AG04450 (cell line): ENCODE measurements around the gene ESR2. TPM values are rescaled to one million over a fixed set of nuclear protein-coding genes. Genes with fewer than 3 reads are reported as not detected.
"Not testable (repeated sequence)": the region's sequence is repeated elsewhere in the genome, so short reads cannot be mapped to it uniquely, and the experiment has no call there.

Source experiments
- CTCF ChIA-PET: fragments of 300-600, 350-600 bp; formaldehyde crosslinking; extraction: SDS; loops from one replicate; lab custom pipeline; 2022; ENCODE audit warnings: antibody characterized with exemption, inconsistent platforms; lab: Charles Lee
- POLR2A ChIA-PET: fragments of 350-600 bp; formaldehyde crosslinking; extraction: SDS; loops from one replicate; lab custom pipeline; 2021; ENCODE audit warnings: antibody characterized with exemption, inconsistent platforms; lab: Yijun Ruan, JAX
- DNase-seq: peaks from one replicate; pipeline ENCODE4 v3.0.0-alpha.2; 2011; ENCODE audit warnings: low read depth, low spot score
- H3K27ac ChIP-seq: one replicate; pipeline ENCODE4 v1.5.1; 2012; ENCODE audit warnings: low read depth, low read length, control low read depth
- H3K27me3 ChIP-seq: one replicate; pipeline ENCODE4 v1.6.0; 2012; ENCODE audit warnings: low read length; ENCODE audit not compliant: control insufficient read depth, insufficient read depth
- H3K4me3 ChIP-seq: 2 replicates; pipeline ENCODE4 v1.5.1; 2011; ENCODE audit warnings: mild to moderate bottlenecking, low read depth, low read length, control low read depth
- H3K9me3 ChIP-seq: 2 replicates; pipeline ENCODE4 v1.5.1; 2012; ENCODE audit warnings: low read length; ENCODE audit not compliant: control insufficient read depth, insufficient read depth
- polyA plus RNA-seq: library from polyadenylated mRNA; depleted of rRNA; stranded (reverse); fragments of >200 nt; gene quantifications from 2 replicates; pipeline ENCODE4 v1.2.3, GENCODE V29; 2011
- TF ChIP-seq, protein P1 (sequence below): IDR thresholded peaks from 2 replicates; pipeline ENCODE4 v1.5.1; 2011; ENCODE audit warnings: low read depth, low read length, control low read depth, inconsistent platforms

The ESR2 gene
- polyA plus RNA-seq, 1 experiment: 0.04 TPM

GRCh38 chr14:64215274-64215673 is 78.9 kb downstream of the ESR2 start:
- no peak for DNase-seq
- H3K27me3 ChIP-seq: no peaks in the 10 kb centered on the region
- no peak overlapping the region for H3K27ac ChIP-seq
- H3K4me3 ChIP-seq: no peak overlapping the region
- POLR2A ChIA-PET: no interaction called here
- CTCF ChIA-PET: no interaction called here
- TF ChIP-seq, protein P1, sequence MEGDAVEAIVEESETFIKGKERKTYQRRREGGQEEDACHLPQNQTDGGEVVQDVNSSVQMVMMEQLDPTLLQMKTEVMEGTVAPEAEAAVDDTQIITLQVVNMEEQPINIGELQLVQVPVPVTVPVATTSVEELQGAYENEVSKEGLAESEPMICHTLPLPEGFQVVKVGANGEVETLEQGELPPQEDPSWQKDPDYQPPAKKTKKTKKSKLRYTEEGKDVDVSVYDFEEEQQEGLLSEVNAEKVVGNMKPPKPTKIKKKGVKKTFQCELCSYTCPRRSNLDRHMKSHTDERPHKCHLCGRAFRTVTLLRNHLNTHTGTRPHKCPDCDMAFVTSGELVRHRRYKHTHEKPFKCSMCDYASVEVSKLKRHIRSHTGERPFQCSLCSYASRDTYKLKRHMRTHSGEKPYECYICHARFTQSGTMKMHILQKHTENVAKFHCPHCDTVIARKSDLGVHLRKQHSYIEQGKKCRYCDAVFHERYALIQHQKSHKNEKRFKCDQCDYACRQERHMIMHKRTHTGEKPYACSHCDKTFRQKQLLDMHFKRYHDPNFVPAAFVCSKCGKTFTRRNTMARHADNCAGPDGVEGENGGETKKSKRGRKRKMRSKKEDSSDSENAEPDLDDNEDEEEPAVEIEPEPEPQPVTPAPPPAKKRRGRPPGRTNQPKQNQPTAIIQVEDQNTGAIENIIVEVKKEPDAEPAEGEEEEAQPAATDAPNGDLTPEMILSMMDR: no peak
- no peaks in the 10 kb centered on the region; the same call in 1 of the 2 replicates for H3K9me3 ChIP-seq

DNA sequence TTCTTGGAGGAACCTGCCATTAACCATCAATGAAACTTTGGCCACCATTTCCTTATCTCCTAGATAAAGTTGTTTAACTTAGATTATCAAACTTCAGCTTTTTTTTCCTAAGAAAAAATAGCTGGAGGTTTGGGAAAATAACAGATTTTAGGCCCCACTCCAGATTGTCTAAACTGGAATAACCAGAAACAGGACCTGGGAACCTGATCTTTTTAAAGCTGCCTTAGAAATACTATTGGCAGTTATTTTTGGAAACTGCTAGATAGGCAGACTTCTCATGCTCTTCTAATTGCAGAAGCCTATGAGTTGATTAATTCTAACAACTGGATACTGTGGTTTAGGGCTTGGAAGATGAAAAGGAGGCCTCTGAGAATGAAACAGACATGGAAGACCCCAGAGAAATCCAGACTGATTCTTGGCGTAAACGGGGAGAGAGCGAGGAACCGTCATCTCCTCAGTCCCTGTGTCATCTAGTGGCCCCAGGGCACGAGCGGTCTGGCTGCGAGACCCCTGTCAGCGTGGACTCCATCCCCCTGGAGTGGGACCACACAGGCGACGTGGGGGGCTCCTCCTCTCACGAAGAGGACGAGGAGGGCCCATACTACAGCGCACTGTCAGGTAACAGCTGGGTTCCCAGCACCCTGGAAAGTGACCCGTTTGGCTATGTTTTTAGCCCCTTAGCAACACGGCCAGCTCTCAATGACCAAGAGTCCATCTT is 80.2 kb downstream of the ESR2 start:
- CTCF ChIA-PET: no interaction called here

GRCh38 chr14:64213086-64213485 is 81.1 kb downstream of the ESR2 start:
- ChIA-PET POLR2A (no interaction called here), CTCF (no interaction called here)
- DNase-seq: no peak
- Histone ChIP-seq H3K4me3 (no peak overlapping the region), H3K27ac (no peak overlapping the region), H3K27me3 (no peaks in the 10 kb centered on the region), H3K9me3 (no peaks in the 10 kb centered on the region; the same call in 1 of the 2 replicates)
- TF ChIP-seq, protein P1: no peak

More for the DNA sequence above, 80.2 kb downstream of the ESR2 start:
- Histone ChIP-seq H3K27me3 (no peaks in the 10 kb centered on the region), H3K27ac (no peak overlapping the region), H3K9me3 (no peaks in the 10 kb centered on the region; the same call in 1 of the 2 replicates), H3K4me3 (no peak overlapping the region)
- no peak for DNase-seq
- POLR2A ChIA-PET: no interaction called here
- TF ChIP-seq, protein P1: no peak

- POLR2A ChIA-PET: no interaction called here
- TF ChIP-seq, protein P1: no peak
- H3K27me3 ChIP-seq: no peaks in the 10 kb centered on the region
- H3K27ac ChIP-seq: no peak overlapping the region
- no peak overlapping the region for H3K4me3 ChIP-seq
- CTCF ChIA-PET: interaction anchor here (1.4 kb wide), 1 partner anchor 91 kb away, joined by 3 read pairs; no protein-coding TSS in a partner anchor
- H3K9me3 ChIP-seq: no peaks in the 10 kb centered on the region; the same call in 1 of the 2 replicates
- DNase-seq: no peak
Measured at GRCh38 chr14:64212666-64213065, 81.5 kb downstream of the ESR2 start.

DNA sequence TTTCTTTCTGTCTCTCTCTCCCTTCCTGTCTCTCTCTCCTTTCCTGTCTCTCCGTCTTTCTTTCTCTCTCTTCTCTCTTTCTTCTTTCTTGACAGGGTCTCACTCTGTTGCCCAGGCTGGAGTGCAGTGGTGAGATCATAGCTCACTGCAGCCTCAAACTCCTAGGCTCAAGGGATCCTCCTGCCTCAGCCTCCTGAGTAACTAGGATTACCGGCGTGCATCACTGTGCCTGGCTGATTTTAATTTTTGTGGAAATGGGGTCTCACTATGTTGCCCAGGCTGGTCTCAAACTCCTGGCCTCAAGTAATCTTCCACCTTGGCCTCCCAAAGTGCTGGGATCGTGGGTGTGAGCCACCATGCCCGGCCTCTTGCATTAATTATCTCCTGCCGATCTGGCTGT is 83.3 kb downstream of the ESR2 start:
- CTCF ChIA-PET, POLR2A ChIA-PET, DNase-seq: not testable (repeated sequence)

More for the DNA sequence above, 83.3 kb downstream of the ESR2 start:
- not testable (repeated sequence) for H3K27me3 ChIP-seq, H3K4me3 ChIP-seq, H3K9me3 ChIP-seq, H3K27ac ChIP-seq
